GM12878 (cell line): Measurements from ENCODE around the gene PTPRC. TPM values are rescaled to one million over a fixed set of nuclear protein-coding genes. Genes with fewer than 3 reads are reported as not detected.
A peak's percentile ranks its signal among the peaks of the same experiment; 100 is the strongest.

Source experiments
- ATAC-seq: fragments of 200-7000 bp; cut with Tn5 transposase; 3 replicates; pipeline ENCODE4 v1.9.1; 2020; ENCODE audit warnings: mild to moderate bottlenecking, moderate library complexity
- BruUV-seq: library from RNA; stranded (reverse); fragments of 400-500 nt; replicated peaks from 2 replicates; lab custom pipeline; 2021; lab: Mats Ljungman, UMichigan
- CTCF ChIA-PET: fragments of 300-600 bp; sonication (Branson Sonifier 250); formaldehyde crosslinking; extraction: SDS; loops from one replicate; lab custom pipeline; 2021; ENCODE audit warnings: inconsistent platforms; lab: Yijun Ruan, JAX
- POLR2A ChIA-PET: fragments of 350-600 bp; formaldehyde crosslinking; extraction: SDS; loops from one replicate; lab custom pipeline; 2021; ENCODE audit warnings: inconsistent platforms; lab: Charles Lee
- RAD21 ChIA-PET: fragments of 300-600 bp; sonication (Branson Sonifier 250); formaldehyde crosslinking; loops from one replicate; lab custom pipeline; 2023; ENCODE audit warnings: antibody characterized with exemption; ENCODE audit not compliant: unreplicated experiment; lab: Charles Lee
- SMC1A ChIA-PET: fragments of 300-600 bp; sonication (Branson Sonifier 250); formaldehyde crosslinking; loops from one replicate; lab custom pipeline; 2023; ENCODE audit not compliant: unreplicated experiment, uncharacterized antibody; lab: Charles Lee
- DNase-seq: peaks from one replicate; pipeline ENCODE4 v3.0.0-alpha.2; 2011; ENCODE audit warnings: low read depth, low spot score
- FAIRE-seq: peaks from 3 replicates; lab custom pipeline; 2011; peaks lifted over from hg19 to GRCh38; lab: Jason Lieb, UNC
- H2AFZ ChIP-seq: 2 replicates; pipeline ENCODE4 v1.6.0; 2011; ENCODE audit warnings: low read depth, low read length, control low read depth; ENCODE audit not compliant: control insufficient read depth
- H3K27ac ChIP-seq: 2 replicates; pipeline ENCODE4 v1.5.1; 2011; ENCODE audit warnings: control low read depth; ENCODE audit not compliant: control insufficient read depth, insufficient read depth
- H3K27me3 ChIP-seq, 2 experiments: replicated peaks in 1 of 2; 2 replicates each; pipeline versions ENCODE4 v1.6.0 to v1.6.1; 2011; ENCODE audit warnings: low read length in 1 of 2; ENCODE audit not compliant: control insufficient read depth in 2 of 2, insufficient read depth in 2 of 2
- H3K36me3 ChIP-seq, 2 experiments: 2 replicates each; pipeline ENCODE4 v1.5.1; 2011; ENCODE audit warnings: low read length in 1 of 2; ENCODE audit not compliant: control insufficient read depth in 2 of 2, insufficient read depth in 2 of 2
- H3K4me1 ChIP-seq: 2 replicates; pipeline ENCODE4 v1.6.1; 2011; ENCODE audit warnings: mild to moderate bottlenecking, low read length, moderate library complexity, mixed read lengths; ENCODE audit not compliant: control insufficient read depth, insufficient read depth
- H3K4me2 ChIP-seq: 2 replicates; pipeline ENCODE4 v1.6.0; 2011; ENCODE audit warnings: control low read depth; ENCODE audit not compliant: control insufficient read depth, insufficient read depth
- H3K4me3 ChIP-seq: fragments of 200-600 bp; sonication (generic); 2 replicates; pipeline ENCODE4 v1.5.1; 2016
- H3K79me2 ChIP-seq: 2 replicates; pipeline ENCODE4 v1.6.0; 2011; ENCODE audit warnings: low read length; ENCODE audit not compliant: control insufficient read depth, insufficient read depth
- H3K9ac ChIP-seq: 2 replicates; pipeline ENCODE4 v1.8.0; 2011; ENCODE audit warnings: low read length, control low read depth, mixed read lengths; ENCODE audit not compliant: control insufficient read depth, insufficient read depth
- H3K9me3 ChIP-seq: replicated peaks from 3 replicates; pipeline ENCODE4 v1.5.1; 2011; ENCODE audit warnings: mild to moderate bottlenecking, low read length; ENCODE audit not compliant: control insufficient read depth, insufficient read depth
- H4K20me1 ChIP-seq: 2 replicates; pipeline ENCODE4 v1.6.0; 2011; ENCODE audit not compliant: control insufficient read depth, insufficient read depth
- ESRRA ChIP-seq: IDR thresholded peaks from 2 replicates; pipeline ENCODE4 v1.6.1; 2012; ENCODE audit warnings: mild to moderate bottlenecking, low read length, improper control_type of control experiment
- FOS ChIP-seq: IDR thresholded peaks from 3 replicates; pipeline ENCODE4 v1.6.1; 2011; ENCODE audit warnings: borderline replicate concordance; ENCODE audit not compliant: insufficient read length; ENCODE audit errors: extremely low read depth
- JUND ChIP-seq: IDR thresholded peaks from 2 replicates; pipeline ENCODE4 v1.6.1; 2012; ENCODE audit warnings: low read depth, mild to moderate bottlenecking, low read length, improper control_type of control experiment, moderate library complexity
- KLF5 ChIP-seq: fragments of 450-650 bp; IDR thresholded peaks from 2 replicates; pipeline ENCODE4 v1.6.1; 2014; ENCODE audit warnings: mild to moderate bottlenecking; ENCODE audit not compliant: partially characterized antibody
- PML ChIP-seq: IDR thresholded peaks from 2 replicates; pipeline ENCODE4 v1.6.1; 2012; ENCODE audit warnings: low read length, inconsistent platforms
- POLR2AphosphoS2 ChIP-seq: IDR thresholded peaks from 2 replicates; pipeline ENCODE4 v1.6.1; 2011; ENCODE audit warnings: low read depth, mild to moderate bottlenecking, low read length, improper control_type of control experiment, moderate library complexity
- SPI1 ChIP-seq: IDR thresholded peaks from 2 replicates; pipeline ENCODE4 v1.6.1; 2011; ENCODE audit warnings: low read depth, mild to moderate bottlenecking, low read length, moderate library complexity, borderline replicate concordance; ENCODE audit not compliant: insufficient read depth
- WGBS: methylation state at CpG from one replicate; pipeline ENCODE4 v1.1.6; 2016; ENCODE audit warnings: low lambda C conversion rate; ENCODE audit not compliant: insufficient replicate concordance, insufficient coverage; ENCODE audit errors: missing lambda C conversion rate; 5-methylcytosine and 5-hydroxymethylcytosine counted together
- in situ Hi-C: fragments of 300-500 bp; cut with MboI; formaldehyde crosslinking; loops from 9 replicates; pipeline ENCODE4 v1.14.3; 2018; ENCODE audit warnings: mixed read lengths
- intact Hi-C: fragments of 100-400 bp; cut with micrococcal nuclease; formaldehyde crosslinking; loops from one replicate; pipeline ENCODE4 v1.14.2; 2022; ENCODE audit not compliant: unreplicated experiment
- polyA plus RNA-seq, 11 experiments: library from polyadenylated mRNA; depleted of rRNA in 4 of 11; unstranded in 6 of 11; stranded (reverse) in 5 of 11; fragments of >200 nt; fragmentation: Nextera tagmentation in 4 of 11; fragmentation: Illumina TruSeq in 1 of 11; extraction: Ambion mirVana in 4 of 11; extraction: Trizol in 1 of 11; gene quantifications; 1 replicate in 1 of 11; 2 replicates in 10 of 11; pipeline versions ENCODE4 v1.2.1 to v1.2.3, GENCODE V29; 2011 to 2016; ENCODE audit warnings: inconsistent platforms in 2 of 11, missing spikeins in 2 of 11, low read depth in 1 of 11
- total RNA-seq, 4 experiments: library from RNA; depleted of rRNA in 3 of 4; stranded (reverse); fragments of >200 nt in 3 of 4; fragmentation: Illumina TruSeq in 1 of 4; extraction: Trizol in 1 of 4; gene quantifications; 2 replicates each; pipeline versions ENCODE4 v1.2.1 to v1.2.3, GENCODE V29; 2013 to 2021
- TF ChIP-seq, protein P1 (sequence below): fragments of 450-650 bp; formaldehyde crosslinking; IDR thresholded peaks from 2 replicates; pipeline ENCODE4 v1.5.0; 2022; ENCODE audit warnings: mild to moderate bottlenecking, missing genetic modification characterization
- TF ChIP-seq, protein P2 (sequence below): fragments of 450-650 bp; IDR thresholded peaks from 2 replicates; pipeline ENCODE4 v1.6.1; 2017; ENCODE audit warnings: antibody characterized with exemption, mild to moderate bottlenecking, moderate library complexity
- TF ChIP-seq, protein P3 (sequence below): IDR thresholded peaks from 2 replicates; pipeline ENCODE4 v1.6.1; 2012; ENCODE audit warnings: low read depth, low read length, improper control_type of control experiment
- TF ChIP-seq, protein P4 (sequence below): IDR thresholded peaks from 2 replicates; pipeline ENCODE4 v1.6.1; 2011; ENCODE audit warnings: low read depth, low read length, improper control_type of control experiment, borderline replicate concordance

Gene PTPRC
- total and polyA plus RNA-seq, 10 of the 15 experiments (the other 5 are each of a cell fraction or from before 2014, with no cell fraction given): 72.9 to 221 (median 118) TPM

DNA sequence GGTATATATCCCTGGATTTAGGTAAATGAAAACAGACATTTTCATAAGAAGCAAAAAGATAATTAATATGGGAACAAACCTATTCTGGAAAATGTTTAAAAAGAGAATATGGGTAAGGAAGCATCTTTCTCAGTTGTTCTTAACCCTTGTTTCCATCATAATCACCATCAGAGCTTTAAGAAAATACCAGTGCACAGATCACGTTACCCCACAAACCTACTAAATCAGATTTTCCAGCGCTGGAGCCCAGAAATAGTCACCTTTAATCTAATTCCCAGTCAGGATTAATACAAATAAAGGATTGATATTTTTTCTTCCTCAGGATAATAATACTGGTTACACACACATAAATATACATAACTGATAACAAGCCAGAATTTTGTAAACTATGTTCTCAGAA lies 44.6 kb downstream of the PTPRC start:
- no peak overlapping the region for H3K4me3 ChIP-seq
- in situ Hi-C loops (loop anchor here (10.0 to 25.0 kb wide), 3 partner anchors 599 to 1146 kb away; partner anchors contain the start of genes C1orf53 and LHX9), intact Hi-C loops (loop anchor here (5.0 kb wide), 2 partner anchors 161 to 526 kb away; partner anchors contain the start of gene NEK7)
- 0 out of 2 replicates have a peak overlapping the region, but pooled peaks have one; percentile 4 for H3K4me2 ChIP-seq
- POLR2A ChIA-PET: interaction anchor here (1.1 to 1.6 kb wide), 3 partner anchors 10 to 85 kb away, joined by 3 to 7 read pairs (median 3); no protein-coding TSS in a partner anchor
- no peak overlapping the region for H3K9ac ChIP-seq
- peaks cover 50% of the 10 kb centered on the region for H3K4me1 ChIP-seq
- H4K20me1 ChIP-seq: no peaks in the 10 kb centered on the region
- 15% methylated on average over 2 of the region's 2 CpGs for WGBS
- ATAC-seq (no peak), DNase-seq (no peak), FAIRE-seq (no peak)
- H3K79me2 ChIP-seq: peaks cover 24% of the 10 kb centered on the region
- no peak for TF ChIP-seq SPI1
- TF ChIP-seq PML: no peak
- TF ChIP-seq JUND: no peak
- TF ChIP-seq, protein P1, sequence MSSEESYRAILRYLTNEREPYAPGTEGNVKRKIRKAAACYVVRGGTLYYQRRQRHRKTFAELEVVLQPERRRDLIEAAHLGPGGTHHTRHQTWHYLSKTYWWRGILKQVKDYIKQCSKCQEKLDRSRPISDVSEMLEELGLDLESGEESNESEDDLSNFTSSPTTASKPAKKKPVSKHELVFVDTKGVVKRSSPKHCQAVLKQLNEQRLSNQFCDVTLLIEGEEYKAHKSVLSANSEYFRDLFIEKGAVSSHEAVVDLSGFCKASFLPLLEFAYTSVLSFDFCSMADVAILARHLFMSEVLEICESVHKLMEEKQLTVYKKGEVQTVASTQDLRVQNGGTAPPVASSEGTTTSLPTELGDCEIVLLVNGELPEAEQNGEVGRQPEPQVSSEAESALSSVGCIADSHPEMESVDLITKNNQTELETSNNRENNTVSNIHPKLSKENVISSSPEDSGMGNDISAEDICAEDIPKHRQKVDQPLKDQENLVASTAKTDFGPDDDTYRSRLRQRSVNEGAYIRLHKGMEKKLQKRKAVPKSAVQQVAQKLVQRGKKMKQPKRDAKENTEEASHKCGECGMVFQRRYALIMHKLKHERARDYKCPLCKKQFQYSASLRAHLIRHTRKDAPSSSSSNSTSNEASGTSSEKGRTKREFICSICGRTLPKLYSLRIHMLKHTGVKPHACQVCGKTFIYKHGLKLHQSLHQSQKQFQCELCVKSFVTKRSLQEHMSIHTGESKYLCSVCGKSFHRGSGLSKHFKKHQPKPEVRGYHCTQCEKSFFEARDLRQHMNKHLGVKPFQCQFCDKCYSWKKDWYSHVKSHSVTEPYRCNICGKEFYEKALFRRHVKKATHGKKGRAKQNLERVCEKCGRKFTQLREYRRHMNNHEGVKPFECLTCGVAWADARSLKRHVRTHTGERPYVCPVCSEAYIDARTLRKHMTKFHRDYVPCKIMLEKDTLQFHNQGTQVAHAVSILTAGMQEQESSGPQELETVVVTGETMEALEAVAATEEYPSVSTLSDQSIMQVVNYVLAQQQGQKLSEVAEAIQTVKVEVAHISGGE (CRISPR knock-in tag): no peak
- TF ChIP-seq POLR2AphosphoS2: no peak
- TF ChIP-seq KLF5: no peak
- TF ChIP-seq, protein P2, sequence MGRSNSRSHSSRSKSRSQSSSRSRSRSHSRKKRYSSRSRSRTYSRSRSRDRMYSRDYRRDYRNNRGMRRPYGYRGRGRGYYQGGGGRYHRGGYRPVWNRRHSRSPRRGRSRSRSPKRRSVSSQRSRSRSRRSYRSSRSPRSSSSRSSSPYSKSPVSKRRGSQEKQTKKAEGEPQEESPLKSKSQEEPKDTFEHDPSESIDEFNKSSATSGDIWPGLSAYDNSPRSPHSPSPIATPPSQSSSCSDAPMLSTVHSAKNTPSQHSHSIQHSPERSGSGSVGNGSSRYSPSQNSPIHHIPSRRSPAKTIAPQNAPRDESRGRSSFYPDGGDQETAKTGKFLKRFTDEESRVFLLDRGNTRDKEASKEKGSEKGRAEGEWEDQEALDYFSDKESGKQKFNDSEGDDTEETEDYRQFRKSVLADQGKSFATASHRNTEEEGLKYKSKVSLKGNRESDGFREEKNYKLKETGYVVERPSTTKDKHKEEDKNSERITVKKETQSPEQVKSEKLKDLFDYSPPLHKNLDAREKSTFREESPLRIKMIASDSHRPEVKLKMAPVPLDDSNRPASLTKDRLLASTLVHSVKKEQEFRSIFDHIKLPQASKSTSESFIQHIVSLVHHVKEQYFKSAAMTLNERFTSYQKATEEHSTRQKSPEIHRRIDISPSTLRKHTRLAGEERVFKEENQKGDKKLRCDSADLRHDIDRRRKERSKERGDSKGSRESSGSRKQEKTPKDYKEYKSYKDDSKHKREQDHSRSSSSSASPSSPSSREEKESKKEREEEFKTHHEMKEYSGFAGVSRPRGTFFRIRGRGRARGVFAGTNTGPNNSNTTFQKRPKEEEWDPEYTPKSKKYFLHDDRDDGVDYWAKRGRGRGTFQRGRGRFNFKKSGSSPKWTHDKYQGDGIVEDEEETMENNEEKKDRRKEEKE: no peak
- TF ChIP-seq, protein P3, sequence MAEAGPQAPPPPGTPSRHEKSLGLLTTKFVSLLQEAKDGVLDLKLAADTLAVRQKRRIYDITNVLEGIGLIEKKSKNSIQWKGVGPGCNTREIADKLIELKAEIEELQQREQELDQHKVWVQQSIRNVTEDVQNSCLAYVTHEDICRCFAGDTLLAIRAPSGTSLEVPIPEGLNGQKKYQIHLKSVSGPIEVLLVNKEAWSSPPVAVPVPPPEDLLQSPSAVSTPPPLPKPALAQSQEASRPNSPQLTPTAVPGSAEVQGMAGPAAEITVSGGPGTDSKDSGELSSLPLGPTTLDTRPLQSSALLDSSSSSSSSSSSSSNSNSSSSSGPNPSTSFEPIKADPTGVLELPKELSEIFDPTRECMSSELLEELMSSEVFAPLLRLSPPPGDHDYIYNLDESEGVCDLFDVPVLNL: no peak
- TF ChIP-seq, protein P4, sequence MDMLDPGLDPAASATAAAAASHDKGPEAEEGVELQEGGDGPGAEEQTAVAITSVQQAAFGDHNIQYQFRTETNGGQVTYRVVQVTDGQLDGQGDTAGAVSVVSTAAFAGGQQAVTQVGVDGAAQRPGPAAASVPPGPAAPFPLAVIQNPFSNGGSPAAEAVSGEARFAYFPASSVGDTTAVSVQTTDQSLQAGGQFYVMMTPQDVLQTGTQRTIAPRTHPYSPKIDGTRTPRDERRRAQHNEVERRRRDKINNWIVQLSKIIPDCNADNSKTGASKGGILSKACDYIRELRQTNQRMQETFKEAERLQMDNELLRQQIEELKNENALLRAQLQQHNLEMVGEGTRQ: no peak
- no peak for TF ChIP-seq ESRRA
- TF ChIP-seq FOS: no peak
- BruUV-seq: no TSS peak
- no peaks in the 10 kb centered on the region; the same call in 1 of the 3 replicates for H3K9me3 ChIP-seq
- H3K36me3 ChIP-seq: peaks cover 2 to 3% of the 10 kb centered on the region in 2 experiments; a peak in 3 of 4 replicates
- no peaks in the 10 kb centered on the region for H3K27me3 ChIP-seq
- H2AFZ ChIP-seq: no peak overlapping the region
- SMC1A ChIA-PET: interaction anchor here (0.5 to 6.6 kb wide), 27 partner anchors 8 to 1284 kb away, joined by 3 to 165 read pairs (median 9); partner anchors contain the start of gene PTPRC
- RAD21 ChIA-PET: interaction anchor here (0.6 to 6.7 kb wide), 22 partner anchors 9 to 531 kb away, joined by 3 to 139 read pairs (median 10); partner anchors contain the start of gene PTPRC
- H3K27ac ChIP-seq: peak overlapping the region; percentile 33; the same call in 1 of the 2 replicates
- CTCF ChIA-PET: interaction anchor here (1.2 to 5.6 kb wide), 5 partner anchors 16 to 218 kb away, joined by 3 to 48 read pairs (median 4); no protein-coding TSS in a partner anchor
